ENCODE data around the gene CLDN7. TPM values are rescaled to one million over a fixed set of nuclear protein-coding genes. Genes with fewer than 3 reads are reported as not detected.

CLDN7 gene
- total RNA-seq, 4 donors from 2014 or later = 3.7 to 26.9 (median 13.2) TPM

GRCh38 chr17:7218758-7219157 lies 43.5 kb downstream of the CLDN7 start:
- TF ChIP-seq CTCF (IDR thresholded peaks at IDR 0.05; ENCODE audit: low read depth) = no peak

DNA sequence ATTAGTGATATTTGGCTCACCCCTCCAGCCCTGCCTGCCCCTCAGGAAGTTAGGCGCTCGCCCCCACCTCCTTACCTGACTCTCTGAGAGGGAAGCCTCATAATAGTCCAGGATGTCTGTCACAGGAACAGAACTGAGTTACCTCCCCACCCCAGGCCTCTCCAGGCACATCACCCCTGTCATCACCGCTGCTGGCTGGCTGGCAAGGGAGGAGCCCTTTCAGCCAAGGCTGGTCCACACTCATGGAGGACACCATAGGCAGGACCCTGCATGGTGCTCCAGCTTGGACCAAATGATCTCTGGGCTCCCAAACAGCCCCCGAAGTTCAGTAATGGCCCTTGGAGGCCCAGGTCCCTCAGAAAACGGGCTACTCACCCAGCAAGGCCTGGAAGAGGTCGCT lies 44.1 kb downstream of the CLDN7 start:
- no peak for TF ChIP-seq CTCF (IDR thresholded peaks at IDR 0.05; ENCODE audit: low read depth)

DNA sequence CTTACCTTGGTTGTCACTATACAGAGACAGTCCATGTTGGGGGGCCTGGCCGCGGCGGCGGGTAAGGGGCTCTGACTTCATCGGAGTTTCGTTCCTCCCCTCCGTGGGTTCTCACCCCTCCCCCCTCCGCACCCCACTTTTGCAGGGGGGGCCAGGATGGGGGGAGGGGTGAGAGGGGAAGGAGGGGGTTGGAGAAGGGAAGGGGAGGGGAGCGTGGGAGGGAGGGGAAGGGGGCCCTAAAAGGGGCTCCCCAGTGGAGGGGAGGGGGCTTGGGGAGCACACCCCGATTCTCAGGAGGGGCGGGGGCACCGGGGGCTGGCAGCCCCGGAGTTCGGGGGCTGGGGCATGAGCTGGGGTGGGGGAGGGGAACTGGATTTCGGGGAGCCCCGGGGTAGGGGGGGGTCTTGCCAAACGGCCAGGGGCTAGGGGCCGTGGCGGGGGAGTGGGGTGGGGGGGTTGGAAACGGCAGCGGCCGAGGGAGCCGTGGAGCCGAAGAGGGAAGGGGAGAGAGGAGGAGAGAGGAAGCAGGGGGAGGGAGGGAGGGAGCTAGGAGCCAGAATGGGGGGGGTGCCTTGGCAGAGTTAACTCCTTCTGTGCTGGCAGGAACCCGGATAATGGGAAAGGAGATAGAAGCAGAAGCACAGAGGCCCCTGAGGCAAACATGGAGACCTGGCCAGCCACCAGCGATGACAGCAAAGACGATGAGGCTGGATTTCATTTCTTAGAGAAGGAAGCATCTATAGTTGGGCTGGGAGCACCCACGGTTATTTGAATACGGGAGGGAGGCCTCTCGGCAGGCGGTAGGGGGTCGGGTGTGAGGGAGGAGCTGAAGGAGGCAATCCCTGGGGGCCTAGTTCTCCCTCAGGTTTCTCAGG lies 44.9 kb downstream of the CLDN7 start:
- no peak for TF ChIP-seq CTCF (IDR thresholded peaks at IDR 0.05; ENCODE audit: low read depth)

DNA sequence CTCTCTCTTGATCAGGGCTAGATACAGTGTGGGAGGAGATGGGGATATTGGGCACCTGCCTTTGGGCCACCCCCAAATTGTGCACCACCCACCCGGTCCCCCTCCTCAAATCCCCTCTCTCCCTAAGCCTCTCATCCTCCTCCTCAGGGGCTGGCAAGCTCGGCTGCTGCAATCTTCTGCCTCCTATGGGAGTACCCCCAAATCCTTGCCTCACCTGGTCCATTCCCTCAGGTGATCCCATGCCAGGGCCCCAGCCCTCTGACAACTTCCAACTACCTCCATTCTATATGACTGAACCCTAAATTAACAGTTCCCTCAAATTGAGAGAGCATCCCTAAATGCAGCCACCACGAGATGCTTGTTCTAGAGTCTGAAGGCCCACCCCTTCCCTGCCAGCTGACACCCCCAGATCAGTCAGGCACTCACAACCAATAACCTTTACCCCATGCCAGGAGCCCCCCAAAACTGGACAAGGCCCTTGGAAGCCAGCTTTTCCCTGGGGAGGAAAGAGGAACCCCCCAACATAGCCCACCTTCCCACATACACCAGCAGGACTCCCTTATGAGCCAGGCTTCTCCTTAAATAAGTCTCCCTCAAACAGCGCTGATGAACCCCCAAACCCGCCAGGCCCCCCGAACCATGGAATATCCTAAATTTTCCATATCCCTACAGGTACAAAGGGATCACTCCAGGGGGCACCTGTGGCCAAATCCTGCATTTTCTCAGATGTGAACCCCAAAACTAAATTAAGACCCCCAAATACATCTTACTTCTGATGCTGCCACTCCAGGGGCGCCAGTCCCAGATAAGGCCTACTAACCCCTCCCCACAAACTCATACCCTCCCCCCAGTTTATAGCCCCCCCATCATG lies 45.8 kb downstream of the CLDN7 start:
- no peak for TF ChIP-seq CTCF (IDR thresholded peaks at IDR 0.05; ENCODE audit: low read depth)

DNA sequence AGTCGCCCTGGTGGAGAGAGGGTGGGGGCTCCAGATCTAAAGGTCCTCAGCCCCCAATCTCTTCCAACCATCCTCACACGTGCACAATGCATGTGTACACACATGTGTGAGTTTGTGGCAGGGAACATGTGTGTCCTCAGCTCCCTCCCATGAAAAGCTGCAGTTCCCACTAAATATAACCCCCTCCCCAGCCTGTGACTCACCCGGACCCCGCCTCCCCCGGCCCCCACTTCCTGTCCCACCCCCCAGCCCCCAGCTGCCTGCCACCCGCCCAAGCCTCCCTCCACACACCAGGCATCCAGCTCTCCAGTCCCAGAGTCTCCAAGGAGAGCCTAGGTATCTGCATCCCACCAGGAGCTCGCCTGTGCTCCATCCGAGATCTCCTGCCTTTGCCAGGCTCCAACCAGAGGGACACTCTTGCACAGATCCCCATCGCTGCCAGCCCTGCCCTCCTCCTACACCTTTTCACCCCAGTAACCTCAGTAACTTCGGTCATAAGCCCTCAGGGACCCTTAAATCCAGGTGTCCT lies 46.6 kb downstream of the CLDN7 start:
- no peak for TF ChIP-seq CTCF (IDR thresholded peaks at IDR 0.05; ENCODE audit: low read depth)

DNA sequence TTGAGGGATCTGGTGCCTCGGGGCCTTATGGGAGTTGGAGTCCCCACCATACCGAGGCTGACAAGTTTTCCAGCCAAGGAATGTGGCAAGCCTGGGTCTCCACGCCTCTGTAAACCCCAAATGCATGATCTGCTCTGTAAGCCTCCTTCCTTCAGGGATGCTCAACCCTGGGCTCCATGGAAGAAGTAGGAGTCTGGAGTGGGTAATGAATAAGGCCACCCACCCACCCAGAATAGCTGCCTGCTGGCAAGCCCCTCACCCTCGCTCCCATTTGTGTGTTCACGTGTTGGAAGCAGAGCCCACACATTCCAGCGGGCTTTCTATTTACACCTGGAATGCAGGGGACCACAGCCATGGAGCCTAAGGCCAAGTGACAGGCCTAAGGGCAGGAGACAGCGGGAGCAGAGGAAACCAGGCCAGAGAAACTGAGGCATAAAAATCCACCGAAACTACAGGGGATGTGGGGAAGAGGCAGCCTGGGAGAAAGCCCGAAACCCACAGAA lies 47.1 kb downstream of the CLDN7 start:
- TF ChIP-seq CTCF (IDR thresholded peaks at IDR 0.05; ENCODE audit: low read depth) = no peak

Data from subcutaneous adipose tissue (tissue), 4 donors.